Lower leg skin (tissue), 3 donors: ENCODE measurements around the gene HDAC9.

Experiments used
- CTCF ChIP-seq, 3 donors: fragments of 450-650 bp; IDR thresholded peaks; one replicate each; pipeline ENCODE4 v1.5.1; 2016; ENCODE audit warnings: antibody characterized with exemption in 3 of 3, mild to moderate bottlenecking in 3 of 3, moderate library complexity in 2 of 3
- POLR2A ChIP-seq, 2 donors: fragments of 450-650 bp; IDR thresholded peaks; one replicate each; pipeline ENCODE4 v1.6.1; 2016 to 2017; ENCODE audit warnings: antibody characterized with exemption in 2 of 2, mild to moderate bottlenecking in 1 of 2, moderate library complexity in 1 of 2

GRCh38 chr7:18829858-18830285 is 334.3 kb downstream of the HDAC9 start:
- TF ChIP-seq CTCF (IDR thresholded peaks at IDR 0.05) (no peak), POLR2A (IDR thresholded peaks at IDR 0.05) (no peak)
